ENCODE measurements around the gene AJM1. TPM values are rescaled to one million over a fixed set of nuclear protein-coding genes. Genes with fewer than 3 reads are reported as not detected.
"Not testable (repeated sequence)": the region's sequence is repeated elsewhere in the genome, so short reads cannot be mapped to it uniquely, and the experiment has no call there.

Gene AJM1
- total RNA-seq, 4 donors from 2014 or later: 1.6 to 3.1 (median 2.2) TPM

GRCh38 chr9:136876476-136876875 is 34.2 kb downstream of the AJM1 start:
- Histone ChIP-seq H3K4me3 (no peak overlapping the region), H3K27me3 (no peaks in the 10 kb centered on the region), H3K27ac (no peak overlapping the region), H3K4me1 (peaks cover 1% of the 10 kb centered on the region), H3K36me3 (no peaks in the 10 kb centered on the region), H3K9me3 (no peaks in the 10 kb centered on the region)
- DNase-seq (ENCODE audit: low spot score in 2 of 2): no peak
- 92% methylated on average over 5 of the region's 5 CpGs for WGBS
- TF ChIP-seq CTCF (IDR thresholded peaks at IDR 0.05): no peak
- no peak for TF ChIP-seq EP300 (IDR thresholded peaks at IDR 0.05)
- no peak for TF ChIP-seq POLR2AphosphoS5 (IDR thresholded peaks at IDR 0.05)
- no peak for TF ChIP-seq POLR2A (IDR thresholded peaks at IDR 0.05)

GRCh38 chr9:136880651-136881050 is 38.4 kb downstream of the AJM1 start:
- H3K9me3 ChIP-seq: no peaks in the 10 kb centered on the region
- H3K27me3 ChIP-seq: no peaks in the 10 kb centered on the region
- no peaks in the 10 kb centered on the region for H3K36me3 ChIP-seq
- no peak for DNase-seq (ENCODE audit: low spot score in 2 of 2)
- peaks cover 28% of the 10 kb centered on the region for H3K4me1 ChIP-seq
- H3K4me3 ChIP-seq: no peak overlapping the region
- H3K27ac ChIP-seq: no peak overlapping the region
- no peak for TF ChIP-seq CTCF (IDR thresholded peaks at IDR 0.05)
- TF ChIP-seq POLR2A (IDR thresholded peaks at IDR 0.05): no peak
- TF ChIP-seq POLR2AphosphoS5 (IDR thresholded peaks at IDR 0.05): no peak
- TF ChIP-seq EP300 (IDR thresholded peaks at IDR 0.05): no peak
- WGBS: 77% methylated on average over 11 of the region's 11 CpGs

- no peak for DNase-seq (ENCODE audit: low spot score in 2 of 2)
- WGBS: 3% methylated on average over 5 of the region's 9 CpGs
- peak overlapping the region; percentile 35 for H3K4me3 ChIP-seq
These were observed 39.4 kb downstream of the AJM1 start for GRCh38 chr9:136881691-136882108.

GRCh38 chr9:136882109-136882946 is 40.0 kb downstream of the AJM1 start:
- Histone ChIP-seq H3K36me3 (no peaks in the 10 kb centered on the region), H3K4me3 (peak overlapping the region; percentile 35), H3K27ac (peak overlapping the region; percentile 73), H3K4me1 (peaks cover 38% of the 10 kb centered on the region), H3K27me3 (no peaks in the 10 kb centered on the region), H3K9me3 (no peaks in the 10 kb centered on the region)
- TF ChIP-seq POLR2A (IDR thresholded peaks at IDR 0.05) (no peak), CTCF (IDR thresholded peaks at IDR 0.05) (no peak), POLR2AphosphoS5 (IDR thresholded peaks at IDR 0.05) (peak in 2 of 3 donors; percentile 18 to 25)
- peak in 1 of 2 donors; percentile 87 for DNase-seq (ENCODE audit: low spot score in 2 of 2)
- 10% methylated on average over 12 of the region's 19 CpGs for WGBS

More at GRCh38 chr9:136881691-136882108, 39.4 kb downstream of the AJM1 start:
- no peak for TF ChIP-seq POLR2A (IDR thresholded peaks at IDR 0.05)
- no peak for TF ChIP-seq EP300 (IDR thresholded peaks at IDR 0.05)
- TF ChIP-seq CTCF (IDR thresholded peaks at IDR 0.05): no peak
- TF ChIP-seq POLR2AphosphoS5 (IDR thresholded peaks at IDR 0.05): no peak
- Histone ChIP-seq H3K36me3 (no peaks in the 10 kb centered on the region), H3K27ac (peak overlapping the region; percentile 73), H3K4me1 (peaks cover 32% of the 10 kb centered on the region), H3K27me3 (no peaks in the 10 kb centered on the region), H3K9me3 (no peaks in the 10 kb centered on the region)

GRCh38 chr9:136882947-136883283 is 40.6 kb downstream of the AJM1 start:
- H3K4me3 ChIP-seq; H3K36me3 ChIP-seq; DNase-seq (ENCODE audit: low spot score in 2 of 2); H3K27me3 ChIP-seq; H3K9me3 ChIP-seq: not testable (repeated sequence)
- Histone ChIP-seq H3K27ac (peak overlapping the region; percentile 73), H3K4me1 (peaks cover 43% of the 10 kb centered on the region)
- 47% methylated on average over 9 of the region's 9 CpGs for WGBS

- H3K27ac ChIP-seq; H3K27me3 ChIP-seq; H3K36me3 ChIP-seq; DNase-seq (ENCODE audit: low spot score in 2 of 2); H3K4me3 ChIP-seq; H3K9me3 ChIP-seq: not testable (repeated sequence)
- peaks cover 43% of the 10 kb centered on the region for H3K4me1 ChIP-seq
- 82% methylated on average over 10 of the region's 10 CpGs for WGBS
These were observed 41.4 kb downstream of the AJM1 start for GRCh38 chr9:136883670-136884069.

Data from suprapubic skin (tissue), 4 donors.